ENCODE measurements around the gene EFHC2. TPM values are rescaled to one million over a fixed set of nuclear protein-coding genes. Genes with fewer than 3 reads are reported as not detected.

Gene EFHC2
- total and polyA plus RNA-seq, 12 donors, result 1.5 to 17.9 (median 10.3) TPM

GRCh38 chrX:44344194-44344593 is 722 bp upstream of the EFHC2 start:
- Histone ChIP-seq H3K27me3 (peaks cover 0 to 56% (median 0%) of the 10 kb centered on the region in 7 donors), H3K4me1 (peaks cover 0 to 11% (median 0%) of the 10 kb centered on the region in 9 donors), H3K36me3 (no peaks in the 10 kb centered on the region), H3K4me3 (peak overlapping the region in 7 of 10 donors; percentile 38 to 60 (median 55)), H3K9me3 (no peaks in the 10 kb centered on the region), H3K27ac (peak overlapping the region in 1 of 10 donors; percentile 51)
- peak in 2 of 8 donors; percentile 44 to 49 for ATAC-seq
- intact Hi-C loops (cut with DNase I), result no loop called here
- no peak for TF ChIP-seq CTCF (IDR thresholded peaks at IDR 0.05)
- peak in 1 of 2 donors; percentile 14 for DNase-seq
- 47 to 60% methylated on average over 16 of the region's 16 CpGs for WGBS, 2 donors

- ATAC-seq (no peak), DNase-seq (no peak)
- Histone ChIP-seq H3K4me3 (peak overlapping the region in 9 of 10 donors; percentile 38 to 60 (median 51)), H3K27ac (peak overlapping the region in 1 of 10 donors; percentile 43), H3K36me3 (no peaks in the 10 kb centered on the region), H3K27me3 (peaks cover 0 to 66% (median 0%) of the 10 kb centered on the region in 7 donors), H3K9me3 (no peaks in the 10 kb centered on the region), H3K4me1 (peaks cover 0 to 11% (median 0%) of the 10 kb centered on the region in 9 donors)
- TF ChIP-seq CTCF (IDR thresholded peaks at IDR 0.05), result no peak
- 55 to 62% methylated on average over 2 to 3 of the region's 3 CpGs for WGBS, 2 donors
- intact Hi-C loops (cut with DNase I), result no loop called here
These were observed 606 bp downstream of the EFHC2 start for GRCh38 chrX:44342866-44343265.

- DNase-seq (no peak), ATAC-seq (no peak)
- H3K4me1 ChIP-seq, result peaks cover 0 to 6% (median 0%) of the 10 kb centered on the region in 9 donors
- H3K4me3 ChIP-seq, result no peak overlapping the region
- H3K27me3 ChIP-seq, result peaks cover 0 to 49% (median 0%) of the 10 kb centered on the region in 7 donors
- intact Hi-C loops (cut with DNase I), result no loop called here
- no peak for TF ChIP-seq CTCF (IDR thresholded peaks at IDR 0.05)
- H3K9me3 ChIP-seq, result no peaks in the 10 kb centered on the region
- no peak overlapping the region for H3K27ac ChIP-seq
- no peaks in the 10 kb centered on the region for H3K36me3 ChIP-seq
- WGBS, 2 donors, result 78 to 95% methylated on average over 5 of the region's 5 CpGs
These were observed 5.1 kb downstream of the EFHC2 start for GRCh38 chrX:44338361-44338760.

GRCh38 chrX:44332437-44332836 is 11.0 kb downstream of the EFHC2 start:
- ATAC-seq (no peak), DNase-seq (no peak)
- Histone ChIP-seq H3K27ac (no peak overlapping the region), H3K27me3 (peaks cover 0 to 33% (median 0%) of the 10 kb centered on the region in 7 donors), H3K4me1 (no peaks in the 10 kb centered on the region), H3K9me3 (no peaks in the 10 kb centered on the region), H3K4me3 (no peak overlapping the region), H3K36me3 (no peaks in the 10 kb centered on the region)
- WGBS, 2 donors, result 0 to 92% methylated on average over 1 of the region's 1 CpG
- TF ChIP-seq CTCF (IDR thresholded peaks at IDR 0.05), result no peak
- intact Hi-C loops (cut with DNase I), result no loop called here
